ENCODE data around the gene ILF2.

ILF2 gene

GRCh38 chr1:153626477-153626903 is 44.3 kb downstream of the ILF2 start:
- no peak for DNase-seq

- no peak for DNase-seq
These were observed 45.7 kb downstream of the ILF2 start for GRCh38 chr1:153624965-153625611.

- no peak for DNase-seq
These were observed 47.7 kb downstream of the ILF2 start for GRCh38 chr1:153623101-153623500.

GRCh38 chr1:153619171-153619570 is 51.6 kb downstream of the ILF2 start:
- DNase-seq = no peak

GRCh38 chr1:153617663-153618062 is 53.1 kb downstream of the ILF2 start:
- no peak for DNase-seq

- DNase-seq = no peak
These were observed 53.9 kb downstream of the ILF2 start for GRCh38 chr1:153616917-153617311.

GRCh38 chr1:153616144-153616916 is 54.5 kb downstream of the ILF2 start, which contains the start of gene S100A14:
Gene S100A14, minus strand, starts transcription at chr1:153616325. Its CDS starts 467 bp downstream, at chr1:153615858.
- DNase-seq = no peak

- DNase-seq = no peak
These were observed 55.4 kb downstream of the ILF2 start for GRCh38 chr1:153615406-153615805.

- DNase-seq = no peak
These were observed 55.9 kb downstream of the ILF2 start for GRCh38 chr1:153614906-153615305.

GRCh38 chr1:153614189-153614900 is 56.4 kb downstream of the ILF2 start:
- DNase-seq = no peak

- DNase-seq = no peak
These were observed 57.4 kb downstream of the ILF2 start for GRCh38 chr1:153613406-153613805.

GRCh38 chr1:153612755-153613331 is 58.0 kb downstream of the ILF2 start, which contains the start of gene S100A16:
Gene S100A16, minus strand, starts transcription at chr1:153613137. Its CDS starts 4,986 bp downstream, at chr1:153608151.
- DNase-seq = peak; percentile 37

GRCh38 chr1:153612111-153612754 is 58.6 kb downstream of the ILF2 start:
- DNase-seq = no peak

Measured in amniotic stem cell (primary cell).